GM19193 (cell line): ENCODE measurements around the gene COL19A1.

Experiments
- POLR2A ChIP-seq: IDR thresholded peaks from 4 replicates; pipeline ENCODE4 v1.6.1; 2011; ENCODE audit not compliant: insufficient read depth, insufficient read length; ENCODE audit errors: extremely low read depth

COL19A1 gene

DNA sequence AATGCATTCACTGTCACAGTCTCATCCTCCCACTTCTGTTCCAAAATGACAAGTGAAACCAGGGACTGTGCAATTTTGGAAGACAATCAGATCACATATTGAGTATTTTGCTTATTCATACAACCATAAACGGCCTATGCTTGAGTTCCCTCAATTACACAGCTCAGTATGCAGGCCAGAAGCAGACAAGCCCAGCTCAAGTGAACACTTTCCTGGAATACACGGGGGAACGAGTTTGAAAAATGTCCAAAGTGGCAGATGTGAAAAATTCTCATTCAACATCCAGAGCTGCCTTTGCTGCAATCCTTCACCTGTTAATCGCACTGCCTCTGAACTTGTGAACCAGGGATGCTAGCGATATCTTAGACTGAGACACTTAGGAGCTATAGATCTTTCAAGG is 246.4 kb downstream of the COL19A1 start:
- no peak for TF ChIP-seq POLR2A

DNA sequence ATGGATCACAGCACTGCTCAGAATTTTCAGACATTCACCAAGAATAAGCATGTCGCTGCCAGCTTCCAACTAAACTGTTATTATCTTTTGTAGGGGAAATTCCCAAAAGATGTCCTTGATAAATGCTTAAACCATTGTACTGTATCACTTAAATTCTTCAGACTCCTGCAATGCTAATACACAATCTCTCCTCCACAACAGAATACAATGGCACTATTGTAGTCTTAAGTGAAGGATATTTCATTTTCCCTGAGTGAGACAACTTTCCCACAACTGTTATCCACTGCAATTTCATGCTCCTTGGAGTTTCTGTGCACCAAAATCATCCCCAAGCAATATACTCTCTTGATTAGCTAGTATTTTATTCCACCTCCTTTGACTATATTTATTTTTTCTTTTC is 246.8 kb downstream of the COL19A1 start:
- TF ChIP-seq POLR2A = no peak

DNA sequence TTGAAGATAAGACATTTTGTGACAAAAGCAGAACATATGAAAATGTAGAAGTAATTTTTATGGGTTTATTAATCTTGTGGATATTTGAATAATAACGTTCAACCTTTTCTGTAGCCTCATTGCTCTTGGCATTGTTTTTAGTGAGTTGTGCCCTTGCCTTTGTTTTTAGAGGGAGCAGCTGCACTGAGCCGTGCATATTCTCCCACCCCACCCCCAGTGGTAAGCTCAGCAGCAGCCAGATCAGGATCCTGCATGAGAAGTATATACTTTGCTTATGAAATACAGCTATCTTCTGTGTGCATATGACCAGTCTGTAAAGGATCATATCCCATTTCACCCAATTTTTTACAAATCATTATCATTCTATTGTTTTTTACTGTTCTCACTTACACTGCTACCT is 252.3 kb downstream of the COL19A1 start:
- no peak for TF ChIP-seq POLR2A

DNA sequence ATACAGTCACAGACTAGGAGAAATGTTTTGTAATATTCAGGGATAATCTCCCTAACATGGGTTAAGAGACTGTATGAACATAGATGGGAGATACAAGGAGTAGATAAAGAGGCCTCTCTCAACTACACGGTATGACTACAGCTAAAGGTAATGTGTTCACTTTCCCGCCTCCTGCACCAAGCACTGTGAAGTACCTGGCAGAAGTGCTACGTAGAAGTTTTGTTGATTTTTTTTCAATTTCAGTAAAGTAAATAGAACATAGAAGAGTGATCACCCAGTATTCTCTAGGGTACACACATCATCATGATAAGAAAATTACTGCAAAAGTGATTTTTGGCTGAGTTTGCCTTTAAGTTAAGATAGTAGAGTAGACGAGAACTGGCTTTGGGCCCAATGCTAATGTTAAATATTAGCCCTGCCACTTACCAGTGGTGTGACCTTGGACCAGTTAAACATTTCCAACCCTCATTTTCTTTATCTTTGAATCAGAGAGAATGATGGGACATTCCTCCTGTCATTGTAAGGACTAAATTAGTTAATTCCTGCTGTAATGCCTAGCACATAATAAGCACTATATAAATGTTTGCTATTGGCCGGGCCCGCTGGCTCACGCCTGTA is 253.0 kb downstream of the COL19A1 start:
- TF ChIP-seq POLR2A = no peak

DNA sequence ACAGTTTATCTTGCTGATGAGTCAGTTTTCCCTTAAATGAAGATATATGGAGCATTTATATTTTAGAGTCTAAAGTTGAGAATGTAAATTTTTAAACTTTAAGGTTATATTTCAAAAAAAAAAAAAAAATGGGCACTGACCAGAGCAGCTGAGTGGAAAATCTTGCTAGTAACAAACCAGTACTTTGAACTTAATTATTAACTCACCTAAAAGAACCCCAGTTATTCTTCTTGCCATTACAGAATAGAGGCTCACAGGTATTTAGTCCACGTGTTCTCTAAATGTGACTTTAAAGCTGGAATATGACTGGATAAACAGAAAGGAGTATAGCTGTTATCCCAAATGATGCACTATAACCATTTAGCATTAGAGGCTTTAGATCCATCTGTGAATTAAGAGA is 258.1 kb downstream of the COL19A1 start:
- TF ChIP-seq POLR2A = no peak

DNA sequence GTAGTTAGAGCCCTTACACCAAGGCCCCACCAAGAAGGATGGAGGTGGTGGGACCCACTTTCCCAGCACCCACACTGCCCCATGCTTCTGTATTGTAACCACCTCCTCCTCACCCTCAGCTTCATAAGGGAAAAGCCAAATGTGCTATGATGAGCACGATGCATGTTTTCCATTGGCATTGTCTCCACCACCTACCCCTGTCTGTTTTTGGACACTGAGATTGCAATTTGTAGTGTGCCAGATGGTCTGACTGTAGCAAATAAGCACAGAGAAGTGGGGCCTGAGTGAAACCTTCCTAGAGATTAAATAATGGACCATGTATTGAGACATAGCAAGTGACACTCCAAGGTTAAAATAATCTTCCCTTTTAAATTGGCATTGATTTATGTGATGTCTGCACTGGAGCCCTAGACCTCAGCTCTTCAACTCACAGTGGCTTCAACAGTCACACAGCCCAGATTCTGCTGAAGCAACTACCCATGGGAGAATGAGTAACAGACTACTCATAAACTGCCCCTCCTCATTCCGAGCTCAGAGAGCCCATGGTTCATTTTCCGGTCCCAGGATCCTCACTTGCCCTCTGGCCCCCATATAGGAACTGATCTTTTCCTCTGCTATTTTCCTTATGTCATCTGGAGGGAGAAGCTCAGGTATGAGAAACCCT is 258.7 kb downstream of the COL19A1 start:
- no peak for TF ChIP-seq POLR2A

DNA sequence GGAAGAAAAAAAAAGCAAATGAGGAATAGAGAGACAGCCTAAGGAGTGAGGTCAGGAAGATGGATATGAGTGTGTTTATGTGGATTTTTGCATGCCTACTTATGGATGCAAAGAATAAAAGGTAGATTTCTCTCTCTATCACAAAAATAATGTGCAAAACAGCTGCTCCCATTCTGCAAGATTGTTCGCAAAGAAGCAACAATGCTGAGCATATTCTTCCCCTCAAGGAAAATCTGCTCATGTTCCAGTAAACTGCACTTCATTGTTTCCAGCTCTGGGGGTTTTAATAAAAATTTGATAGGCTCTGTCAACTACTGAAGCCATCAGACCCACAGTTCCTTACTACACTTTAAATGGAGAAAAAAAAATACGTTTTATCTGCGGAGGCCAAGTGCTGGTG is 259.2 kb downstream of the COL19A1 start:
- TF ChIP-seq POLR2A = no peak

DNA sequence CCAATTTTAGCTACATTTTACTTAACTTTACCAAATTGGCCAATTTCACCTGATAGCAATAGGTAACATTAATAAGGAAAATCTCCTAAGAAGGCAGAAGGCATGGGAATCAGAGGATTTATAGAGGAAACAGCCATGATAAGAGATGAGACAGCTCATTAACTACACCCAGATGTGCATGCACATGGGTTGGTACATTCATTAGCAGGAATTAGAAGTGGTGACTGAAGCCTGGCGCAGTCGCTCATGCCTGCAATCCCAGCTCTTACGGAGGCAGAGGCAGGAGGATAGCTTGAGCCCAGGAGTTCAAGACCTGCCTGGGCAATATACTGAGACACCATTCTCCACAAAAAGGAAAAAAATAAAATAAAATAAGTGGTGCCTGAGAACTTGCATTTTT is 263.0 kb downstream of the COL19A1 start:
- no peak for TF ChIP-seq POLR2A

DNA sequence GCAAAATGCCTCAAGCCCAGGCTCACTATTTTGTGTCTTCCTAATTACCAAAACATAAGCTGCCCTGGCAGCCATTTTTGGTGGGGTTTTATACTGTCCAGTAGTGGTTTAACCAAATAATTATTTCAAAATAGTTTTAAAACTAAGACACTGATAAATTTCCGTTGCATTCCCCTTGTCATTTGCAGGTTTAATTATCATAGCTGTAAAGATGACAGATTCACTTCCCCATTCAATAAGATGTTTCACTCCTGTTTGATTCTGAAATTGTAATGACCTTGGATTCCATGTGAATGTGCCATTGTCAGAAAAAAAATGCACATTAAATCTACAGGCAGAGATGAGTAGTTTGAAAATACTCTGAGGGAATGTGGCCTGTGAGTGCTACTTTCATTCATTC is 264.5 kb downstream of the COL19A1 start:
- TF ChIP-seq POLR2A = no peak

DNA sequence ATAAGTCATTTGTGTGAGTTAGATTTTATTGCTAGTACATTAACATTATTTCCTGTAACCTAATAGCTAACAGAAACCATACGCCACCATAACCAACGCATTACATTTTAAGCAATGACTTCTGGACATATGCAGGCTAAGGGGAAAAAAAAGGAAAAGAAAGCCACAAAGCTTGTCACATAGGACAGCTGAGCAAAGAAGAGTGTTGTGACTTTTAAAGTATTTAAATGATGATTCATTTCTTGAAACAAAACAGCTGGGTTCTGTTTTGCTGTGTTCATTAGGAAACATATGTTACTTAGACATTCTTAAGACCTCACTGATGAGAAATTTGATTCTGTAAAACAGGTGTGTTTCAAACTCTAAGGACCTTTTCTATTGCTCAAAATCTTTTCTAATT is 265.2 kb downstream of the COL19A1 start:
- TF ChIP-seq POLR2A = no peak

DNA sequence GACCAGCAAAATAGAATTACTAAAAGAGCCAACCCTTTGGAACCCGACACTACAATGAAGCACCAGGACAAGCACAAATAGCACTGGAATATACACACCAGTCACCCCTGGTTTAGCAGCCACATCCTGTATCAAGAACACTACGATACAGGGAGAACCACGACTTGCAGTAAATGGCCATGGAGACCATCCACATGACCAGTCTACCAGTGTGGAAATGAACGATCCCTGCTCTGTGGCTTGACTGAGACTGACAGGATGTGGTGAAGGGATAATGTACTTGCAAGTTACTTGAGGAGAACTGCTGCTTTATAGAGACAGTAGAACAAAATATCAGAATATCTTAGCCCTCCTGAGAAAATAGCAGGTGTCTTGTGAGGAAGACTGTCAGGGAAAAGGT is 266.9 kb downstream of the COL19A1 start:
- no peak for TF ChIP-seq POLR2A

DNA sequence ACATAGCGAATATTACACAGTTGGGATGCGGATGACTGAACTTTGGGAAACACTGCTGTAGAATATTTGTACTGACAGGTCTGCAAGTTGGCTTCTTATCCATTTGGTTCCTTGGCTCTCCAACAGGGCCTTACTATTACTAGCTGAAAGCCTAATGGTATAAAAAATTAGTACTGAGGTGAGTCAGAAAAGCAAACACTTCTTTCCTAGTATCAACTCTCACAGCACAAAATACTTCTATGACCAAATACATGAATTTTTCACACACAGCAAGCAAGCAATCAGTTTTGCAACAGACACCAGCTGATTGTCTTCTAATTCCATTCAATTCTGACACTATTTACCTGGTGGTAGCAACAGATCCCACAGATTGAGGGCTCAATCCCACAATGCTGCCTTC is 268.2 kb downstream of the COL19A1 start:
- no peak for TF ChIP-seq POLR2A

DNA sequence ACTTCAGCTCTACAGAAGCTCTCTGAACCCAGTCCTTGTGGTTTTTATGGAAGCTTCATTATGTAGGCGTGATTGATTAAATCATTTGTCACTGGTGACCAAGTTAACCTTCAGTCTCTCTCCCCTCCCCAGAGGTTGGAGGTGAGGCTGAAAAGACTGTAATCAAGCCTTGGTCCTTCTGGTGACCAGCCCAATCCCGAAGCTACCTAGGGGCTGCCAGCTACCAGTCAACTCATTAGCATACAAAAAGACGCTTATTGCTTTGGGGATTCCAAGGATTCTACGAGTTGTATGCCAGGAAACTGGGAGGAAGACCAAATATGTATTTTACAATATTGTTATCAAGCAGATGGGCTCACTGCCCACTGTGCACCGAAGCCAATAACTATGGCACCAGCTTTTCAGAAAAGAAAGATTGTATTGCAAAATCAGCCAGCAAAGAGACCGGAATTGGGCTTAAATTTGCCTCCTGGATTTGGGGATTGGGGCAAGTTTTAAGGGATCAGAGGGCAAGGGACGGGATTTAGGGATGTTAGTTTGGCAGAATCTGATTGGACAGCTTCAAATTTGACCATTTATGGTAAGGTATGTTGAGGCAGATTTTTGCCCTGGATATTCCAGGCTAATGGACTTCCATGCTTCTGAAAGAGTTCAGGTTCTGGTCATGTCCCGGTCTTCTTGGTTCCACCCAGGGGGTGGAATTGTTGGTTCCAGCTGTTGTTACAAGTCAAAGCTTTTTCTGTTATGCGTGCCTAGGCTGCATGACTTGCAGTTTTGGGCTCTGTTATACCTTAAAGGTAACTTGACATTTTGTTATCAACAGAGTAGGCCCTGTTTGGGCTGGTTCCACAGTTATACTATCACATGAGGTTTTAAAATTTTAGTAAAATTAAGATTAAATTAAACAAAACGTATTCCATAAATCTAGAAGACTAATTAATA is 269.1 kb downstream of the COL19A1 start:
- no peak for TF ChIP-seq POLR2A

DNA sequence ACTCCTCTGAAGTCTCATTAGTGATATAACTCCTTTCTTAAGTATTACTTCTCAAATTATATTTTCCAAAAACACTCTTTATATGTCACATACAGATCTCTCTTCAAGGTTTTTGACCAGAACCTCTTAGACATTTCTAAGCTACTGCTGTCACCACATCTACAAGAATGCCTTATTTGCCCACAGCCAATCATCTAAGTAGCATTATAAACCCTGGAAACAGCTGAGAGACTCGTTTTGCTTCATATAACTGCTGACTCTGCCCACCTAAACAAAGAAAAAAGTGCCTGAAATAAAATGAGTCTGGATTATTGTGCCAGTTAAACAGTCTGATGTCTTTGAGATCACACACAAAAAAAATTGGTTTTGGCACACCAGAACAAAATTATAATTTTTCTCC is 270.6 kb downstream of the COL19A1 start:
- no peak for TF ChIP-seq POLR2A

DNA sequence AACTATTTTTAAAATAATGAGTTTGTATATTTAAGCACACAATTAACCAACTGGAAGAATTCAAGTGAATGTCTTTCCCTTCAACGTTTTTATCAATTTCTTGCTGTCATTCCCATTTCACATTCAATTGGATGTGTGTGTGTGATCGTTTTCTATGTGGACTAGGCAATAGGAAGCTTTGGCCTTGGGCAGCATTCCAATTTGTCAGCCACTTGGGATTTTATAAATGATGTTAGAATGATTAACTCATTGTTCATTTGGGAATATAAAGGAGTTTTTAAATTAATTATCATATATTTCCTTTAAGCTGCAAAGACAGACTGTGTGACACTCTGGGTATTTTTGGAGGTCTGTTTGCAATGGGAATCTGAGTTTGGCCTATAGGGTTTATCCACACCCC is 274.1 kb downstream of the COL19A1 start:
- TF ChIP-seq POLR2A = no peak

DNA sequence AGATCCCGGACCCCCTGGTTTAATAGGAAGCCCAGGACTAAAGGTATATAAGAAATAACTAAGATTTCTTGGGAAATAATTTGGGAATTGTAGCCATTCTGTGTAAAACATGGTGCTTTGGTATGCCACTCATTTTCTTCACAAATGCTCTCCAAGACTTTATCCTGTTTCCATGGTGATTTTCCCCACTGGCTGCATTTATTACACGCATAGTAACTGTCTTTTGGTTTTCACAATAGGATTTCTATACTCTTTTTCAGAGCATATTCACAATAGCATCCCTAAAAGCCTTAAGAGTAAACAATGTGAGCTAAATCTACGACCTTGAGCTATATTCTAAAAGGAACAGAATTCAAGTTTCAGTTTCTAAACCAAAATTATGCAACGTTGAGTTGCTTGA is 275.7 kb downstream of the COL19A1 start:
- no peak for TF ChIP-seq POLR2A

DNA sequence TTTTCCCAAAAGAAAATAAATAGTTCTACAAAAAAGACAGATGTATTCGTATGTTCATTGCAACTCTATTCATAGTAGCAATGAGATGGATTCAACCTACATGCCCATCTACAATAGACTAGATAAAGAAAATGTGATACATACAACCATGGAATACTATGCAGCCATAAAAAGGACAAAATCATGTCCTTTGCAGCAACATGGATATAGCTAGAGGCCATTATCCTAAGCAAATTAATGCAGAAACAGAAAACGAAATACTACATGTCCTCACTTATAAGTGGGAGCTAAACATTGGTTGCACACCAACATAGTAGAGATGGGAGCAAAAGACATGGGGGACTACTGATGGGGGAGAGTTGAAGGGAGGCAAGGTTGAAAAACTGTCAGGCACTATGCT is 278.8 kb downstream of the COL19A1 start:
- TF ChIP-seq POLR2A = no peak
